ENCODE measurements around the gene SERHL2. TPM values are rescaled to one million over a fixed set of nuclear protein-coding genes. Genes with fewer than 3 reads are reported as not detected.
"Not testable (repeated sequence)": the region's sequence is repeated elsewhere in the genome, so short reads cannot be mapped to it uniquely, and the experiment has no call there.

SERHL2 gene
- polyA plus RNA-seq, 1 experiment: 6.1 TPM

GRCh38 chr22:42512273-42512990, 41.3 kb upstream of the SERHL2 start:
- DNase-seq (ENCODE audit: low read depth); H3K27me3 ChIP-seq (ENCODE audit: control insufficient read depth, insufficient read depth, low read length); CTCF ChIA-PET; H3K4me3 ChIP-seq (ENCODE audit: low read depth, low read length): not testable (repeated sequence)
- TF ChIP-seq CTCF (IDR thresholded peaks at IDR 0.05; ENCODE audit: insufficient read depth, low read depth, low read length): peak; percentile 24; the same call in 1 of the 2 replicates
- H3K36me3 ChIP-seq (ENCODE audit: control insufficient read depth, insufficient read depth, low read length): peaks cover 11% of the 10 kb centered on the region
- POLR2A ChIA-PET: interaction anchor here (0.6 kb wide), 1 partner anchor 101 kb away, joined by 3 read pairs; no protein-coding TSS in a partner anchor

GRCh38 chr22:42514331-42514730, 39.4 kb upstream of the SERHL2 start:
- POLR2A ChIA-PET; H3K4me3 ChIP-seq (ENCODE audit: low read depth, low read length); DNase-seq (ENCODE audit: low read depth); H3K27me3 ChIP-seq (ENCODE audit: control insufficient read depth, insufficient read depth, low read length); CTCF ChIA-PET: not testable (repeated sequence)
- H3K36me3 ChIP-seq (ENCODE audit: control insufficient read depth, insufficient read depth, low read length): peaks cover 11% of the 10 kb centered on the region

GRCh38 chr22:42515304-42515703, 38.5 kb upstream of the SERHL2 start:
- POLR2A ChIA-PET; CTCF ChIA-PET; DNase-seq (ENCODE audit: low read depth): not testable (repeated sequence)

DNA sequence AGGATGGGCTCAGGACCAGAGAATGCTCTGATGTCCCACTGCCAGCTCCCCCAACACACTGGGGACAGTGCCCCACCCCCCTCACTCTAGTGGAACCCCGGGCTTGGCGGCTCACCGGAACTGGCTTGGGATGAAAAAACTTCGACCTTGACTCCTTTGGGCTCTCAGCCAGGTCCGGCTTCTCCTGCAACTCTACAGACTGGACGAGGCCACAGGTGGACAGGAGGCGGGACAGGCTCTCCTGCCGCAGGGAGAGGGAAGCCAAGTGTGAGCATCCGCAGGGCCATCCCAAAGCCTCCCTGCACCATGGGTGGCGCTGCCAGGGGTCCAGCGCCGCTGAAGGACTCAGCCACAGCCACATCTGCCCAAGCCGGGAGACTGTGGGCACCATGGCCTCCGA, 37.9 kb upstream of the SERHL2 start:
- ChIA-PET CTCF (no interaction called here), POLR2A (no interaction called here)
- Histone ChIP-seq H3K27me3 (ENCODE audit: control insufficient read depth, insufficient read depth, low read length) (no peaks in the 10 kb centered on the region), H3K36me3 (ENCODE audit: control insufficient read depth, insufficient read depth, low read length) (peaks cover 11% of the 10 kb centered on the region), H3K4me3 (ENCODE audit: low read depth, low read length) (no peak overlapping the region)
- TF ChIP-seq CTCF (IDR thresholded peaks at IDR 0.05; ENCODE audit: insufficient read depth, low read depth, low read length): no peak
- no peak for DNase-seq (ENCODE audit: low read depth)

More at GRCh38 chr22:42515304-42515703, 38.5 kb upstream of the SERHL2 start:
- not testable (repeated sequence) for H3K4me3 ChIP-seq (ENCODE audit: low read depth, low read length); H3K27me3 ChIP-seq (ENCODE audit: control insufficient read depth, insufficient read depth, low read length)
- peaks cover 11% of the 10 kb centered on the region for H3K36me3 ChIP-seq (ENCODE audit: control insufficient read depth, insufficient read depth, low read length)

DNA sequence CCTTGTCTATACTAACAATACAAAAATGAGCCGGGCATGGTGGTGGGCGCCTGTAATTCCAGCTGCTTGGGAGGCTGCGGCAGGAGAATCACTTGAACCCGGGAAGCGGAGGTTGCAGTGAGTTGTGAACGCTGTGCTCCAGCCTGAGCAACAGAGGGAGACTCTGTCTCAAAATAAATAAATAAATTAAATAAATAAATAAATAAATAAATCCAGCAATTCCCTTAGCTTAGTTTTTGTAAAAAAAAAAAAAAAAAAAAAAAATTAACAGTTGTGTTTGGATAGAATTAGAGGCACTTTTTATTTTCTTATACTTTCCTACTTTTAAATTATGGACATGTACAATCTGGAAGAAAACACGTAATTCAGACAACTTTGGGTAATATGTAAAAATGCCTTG, 36.7 kb upstream of the SERHL2 start:
- POLR2A ChIA-PET; CTCF ChIA-PET; H3K27me3 ChIP-seq (ENCODE audit: control insufficient read depth, insufficient read depth, low read length): not testable (repeated sequence)

GRCh38 chr22:42518638-42519524, 34.9 kb upstream of the SERHL2 start:
- DNase-seq (ENCODE audit: low read depth); H3K36me3 ChIP-seq (ENCODE audit: control insufficient read depth, insufficient read depth, low read length); POLR2A ChIA-PET; CTCF ChIA-PET; H3K27me3 ChIP-seq (ENCODE audit: control insufficient read depth, insufficient read depth, low read length): not testable (repeated sequence)
- H3K4me3 ChIP-seq (ENCODE audit: low read depth, low read length): peak overlapping the region; percentile 90

More for the DNA sequence above, 36.7 kb upstream of the SERHL2 start:
- H3K4me3 ChIP-seq (ENCODE audit: low read depth, low read length); H3K36me3 ChIP-seq (ENCODE audit: control insufficient read depth, insufficient read depth, low read length); DNase-seq (ENCODE audit: low read depth): not testable (repeated sequence)
